MM.1S (cell line): ENCODE measurements around the gene PACS2.

ENCODE experiments used
- DNase-seq: peaks from one replicate; pipeline ENCODE4 v3.0.0-alpha.2; 2015
- H2AFZ ChIP-seq: fragments of 300-600 bp; sonication (generic); 2 replicates; pipeline ENCODE4 v1.6.0; 2016; ENCODE audit warnings: antibody characterized with exemption, low read length
- H3F3A ChIP-seq: fragments of 300-600 bp; sonication (generic); 2 replicates; pipeline ENCODE4 v1.6.1; 2016; ENCODE audit warnings: mild to moderate bottlenecking, antibody characterized with exemption, low read length, moderate library complexity, mixed read lengths; ENCODE audit not compliant: insufficient read depth
- H3K27ac ChIP-seq: fragments of 300-600 bp; sonication (generic); 2 replicates; pipeline ENCODE4 v1.5.1; 2016; ENCODE audit warnings: mild to moderate bottlenecking, low read length
- H3K27me3 ChIP-seq: fragments of 300-600 bp; sonication (generic); replicated peaks from 2 replicates; pipeline ENCODE4 v1.6.0; 2016; ENCODE audit warnings: low read length; ENCODE audit not compliant: insufficient read depth
- H3K36me3 ChIP-seq: fragments of 300-600 bp; sonication (generic); replicated peaks from 2 replicates; pipeline ENCODE4 v1.6.1; 2016; ENCODE audit warnings: mild to moderate bottlenecking, low read length, mixed read lengths; ENCODE audit not compliant: insufficient read depth
- H3K4me1 ChIP-seq: fragments of 300-600 bp; sonication (generic); 2 replicates; pipeline ENCODE4 v1.6.1; 2016; ENCODE audit warnings: low read length, mixed read lengths
- H3K4me2 ChIP-seq: fragments of 300-600 bp; sonication (generic); 2 replicates; pipeline ENCODE4 v1.6.0; 2016; ENCODE audit warnings: low read depth, low read length
- H3K4me3 ChIP-seq: fragments of 300-600 bp; sonication (generic); 2 replicates; pipeline ENCODE4 v1.5.1; 2016; ENCODE audit warnings: low read length, mixed read lengths
- H3K79me2 ChIP-seq: fragments of 300-600 bp; sonication (generic); 2 replicates; pipeline ENCODE4 v1.6.1; 2016; ENCODE audit warnings: mixed run types, low read length, mixed read lengths
- H3K9ac ChIP-seq: fragments of 300-600 bp; sonication (generic); 2 replicates; pipeline ENCODE4 v1.6.1; 2016; ENCODE audit warnings: low read length, mixed read lengths
- H3K9me2 ChIP-seq: fragments of 300-600 bp; sonication (generic); replicated peaks from 2 replicates; pipeline ENCODE4 v1.6.1; 2016; ENCODE audit warnings: mild to moderate bottlenecking, low read length, mixed read lengths; ENCODE audit not compliant: insufficient read depth
- H3K9me3 ChIP-seq: fragments of 300-600 bp; sonication (generic); replicated peaks from 2 replicates; pipeline ENCODE4 v1.6.1; 2016; ENCODE audit warnings: mild to moderate bottlenecking, low read length, mixed read lengths; ENCODE audit not compliant: insufficient read depth
- H4K20me1 ChIP-seq: fragments of 300-600 bp; sonication (generic); 2 replicates; pipeline ENCODE4 v1.6.1; 2016; ENCODE audit warnings: mild to moderate bottlenecking, low read length, moderate library complexity, mixed read lengths; ENCODE audit not compliant: insufficient read depth
- CTCF ChIP-seq: fragments of 300-600 bp; sonication (generic); IDR thresholded peaks from 2 replicates; pipeline ENCODE4 v1.5.1; 2016; ENCODE audit warnings: antibody characterized with exemption, low read length, mixed read lengths
- EZH2 ChIP-seq: fragments of 300-600 bp; sonication (generic); optimal IDR thresholded peaks from 2 replicates; pipeline ENCODE3; 2017; ENCODE audit warnings: low read depth, mild to moderate bottlenecking, antibody characterized with exemption, low read length, mixed read lengths
- EZH2phosphoT487 ChIP-seq: fragments of 300-600 bp; sonication (generic); IDR thresholded peaks from 2 replicates; pipeline ENCODE4 v1.6.1; 2018; ENCODE audit warnings: antibody characterized with exemption, low read length

PACS2 gene

GRCh38 chr14:105346200-105346533 is 31.6 kb downstream of the PACS2 start:
- Histone ChIP-seq H3K27me3 (no peaks in the 10 kb centered on the region), H3K4me1 (no peaks in the 10 kb centered on the region), H3K4me2 (no peak overlapping the region), H3K4me3 (no peak overlapping the region), H3K9ac (no peak overlapping the region), H3K9me2 (no peaks in the 10 kb centered on the region), H3F3A (no peaks in the 10 kb centered on the region), H4K20me1 (no peaks in the 10 kb centered on the region), H3K79me2 (no peaks in the 10 kb centered on the region), H3K36me3 (no peaks in the 10 kb centered on the region), H3K9me3 (no peaks in the 10 kb centered on the region), H2AFZ (no peak overlapping the region), H3K27ac (no peak overlapping the region)
- TF ChIP-seq EZH2phosphoT487 (no peak), CTCF (no peak), EZH2 (no peak)
- DNase-seq = no peak

GRCh38 chr14:105346876-105347586 is 32.5 kb downstream of the PACS2 start:
- Histone ChIP-seq H3K4me2 (no peak overlapping the region), H3K27ac (no peak overlapping the region), H3K4me1 (no peaks in the 10 kb centered on the region), H4K20me1 (no peaks in the 10 kb centered on the region), H3K27me3 (no peaks in the 10 kb centered on the region), H3K79me2 (no peaks in the 10 kb centered on the region), H3K9me2 (no peaks in the 10 kb centered on the region), H3K4me3 (no peak overlapping the region), H3K9ac (no peak overlapping the region), H2AFZ (no peak overlapping the region), H3K9me3 (no peaks in the 10 kb centered on the region), H3K36me3 (no peaks in the 10 kb centered on the region), H3F3A (no peaks in the 10 kb centered on the region)
- no peak for DNase-seq
- TF ChIP-seq EZH2 (no peak), EZH2phosphoT487 (no peak), CTCF (no peak)

GRCh38 chr14:105347587-105347968 is 33.0 kb downstream of the PACS2 start:
- Histone ChIP-seq H2AFZ (no peak overlapping the region), H3K4me2 (no peak overlapping the region), H3K9me2 (no peaks in the 10 kb centered on the region), H3F3A (no peaks in the 10 kb centered on the region), H4K20me1 (no peaks in the 10 kb centered on the region), H3K27ac (no peak overlapping the region), H3K9ac (no peak overlapping the region), H3K4me3 (no peak overlapping the region), H3K79me2 (no peaks in the 10 kb centered on the region), H3K36me3 (no peaks in the 10 kb centered on the region), H3K9me3 (no peaks in the 10 kb centered on the region), H3K4me1 (no peaks in the 10 kb centered on the region), H3K27me3 (no peaks in the 10 kb centered on the region)
- TF ChIP-seq CTCF = no peak
- no peak for TF ChIP-seq EZH2
- no peak for TF ChIP-seq EZH2phosphoT487
- no peak for DNase-seq
